Measurements from ENCODE around the gene SPPL3. TPM values are rescaled to one million over a fixed set of nuclear protein-coding genes. Genes with fewer than 3 reads are reported as not detected.

The SPPL3 gene
- polyA plus RNA-seq, 1 of the 3 experiments (the other 2 are of a cell fraction), result 18.8 TPM

- TF ChIP-seq GATA2 (CRISPR knock-in tag; IDR thresholded peaks at IDR 0.05) (no peak), JUND (IDR thresholded peaks at IDR 0.05) (no peak), FOXM1 (IDR thresholded peaks at IDR 0.05; ENCODE audit: low read depth) (no peak), CHD2 (IDR thresholded peaks at IDR 0.05; ENCODE audit: low read length, partially characterized antibody) (no peak), EZH2phosphoT487 (IDR thresholded peaks at IDR 0.05; ENCODE audit: borderline replicate concordance, low read depth) (no peak), FOXJ3 (CRISPR knock-in tag; IDR thresholded peaks at IDR 0.05) (no peak), GABPA (IDR thresholded peaks at IDR 0.05; ENCODE audit: low read depth) (no peak), ELF1 (IDR thresholded peaks at IDR 0.05) (no peak), RAD21 (IDR thresholded peaks at IDR 0.05; ENCODE audit: low read length) (no peak), MEF2A (IDR thresholded peaks at IDR 0.05; ENCODE audit: borderline replicate concordance, low read depth) (no peak), YY1 (IDR thresholded peaks at IDR 0.05; ENCODE audit: low read depth) (no peak), POLR2AphosphoS5 (IDR thresholded peaks at IDR 0.05; ENCODE audit: low read depth, low read length) (no peak), USF2 (IDR thresholded peaks at IDR 0.05; ENCODE audit: borderline replicate concordance, low read depth, low read length) (no peak)
- Histone ChIP-seq H3K9ac (no peak overlapping the region), H2AFZ (ENCODE audit: low read depth) (no peak overlapping the region), H3K4me3 (ENCODE audit: low read depth in 2 of 2, low read length in 1 of 2) (no peak overlapping the region), H3K4me2 (no peak overlapping the region), H4K20me1 (ENCODE audit: insufficient read depth) (no peaks in the 10 kb centered on the region), H3K4me1 (ENCODE audit: control insufficient read depth in 1 of 2, insufficient read depth in 2 of 2, low read depth in 1 of 2, low read length in 1 of 2) (peaks cover 5 to 36% of the 10 kb centered on the region in 2 experiments; a peak in 3 of 4 replicates), H3K79me2 (ENCODE audit: insufficient read depth) (no peaks in the 10 kb centered on the region), H3K27me3 (ENCODE audit: insufficient read depth) (no peaks in the 10 kb centered on the region), H3K9me3 (no peaks in the 10 kb centered on the region), H3K9me2 (no peaks in the 10 kb centered on the region), H3K36me3 (replicated peaks in 1 of 2; ENCODE audit: control insufficient read depth in 1 of 2, insufficient read depth in 2 of 2, low read length in 1 of 2) (peaks cover 38 to 39% of the 10 kb centered on the region in 2 experiments), H3K27ac (ENCODE audit: low read depth in 2 of 2, low read length in 1 of 2) (no peak overlapping the region), H3F3A (replicated peaks; ENCODE audit: insufficient read depth) (no peaks in the 10 kb centered on the region)
- ChIA-PET CTCF (interaction anchor here (0.8 to 1.6 kb wide), 6 partner anchors 10 to 247 kb away, joined by 3 to 8 read pairs (median 4); no protein-coding TSS in a partner anchor), POLR2A (no interaction called here)
- 75% methylated on average over 5 of the region's 5 CpGs for WGBS (ENCODE audit: low lambda C conversion rate)
- DNase-seq, result no peak
These were observed 179.4 kb downstream of the SPPL3 start for GRCh38 chr12:120724720-120725119.

GRCh38 chr12:120722784-120723183 is 181.4 kb downstream of the SPPL3 start:
- H3K27ac ChIP-seq (ENCODE audit: low read depth in 2 of 2, low read length in 1 of 2), result peak overlapping the region in 1 of 2 experiments; percentile 73; a peak in 2 of 4 replicates
- CTCF ChIA-PET, result interaction anchor here (1.3 to 3.0 kb wide), 2 partner anchors 11 to 249 kb away, joined by 6 to 11 read pairs; no protein-coding TSS in a partner anchor
- no peak overlapping the region for H2AFZ ChIP-seq (ENCODE audit: low read depth)
- H3F3A ChIP-seq (replicated peaks; ENCODE audit: insufficient read depth), result no peaks in the 10 kb centered on the region
- H3K9me3 ChIP-seq, result no peaks in the 10 kb centered on the region
- H3K36me3 ChIP-seq (replicated peaks in 1 of 2; ENCODE audit: control insufficient read depth in 1 of 2, insufficient read depth in 2 of 2, low read length in 1 of 2), result peaks cover 38 to 57% of the 10 kb centered on the region in 2 experiments
- no peak overlapping the region for H3K9ac ChIP-seq
- no peaks in the 10 kb centered on the region for H3K27me3 ChIP-seq (ENCODE audit: insufficient read depth)
- no peak overlapping the region for H3K4me2 ChIP-seq
- DNase-seq, result no peak
- no peaks in the 10 kb centered on the region for H3K9me2 ChIP-seq
- POLR2A ChIA-PET, result interaction anchor here (2.2 kb wide), 1 partner anchor 12 kb away, joined by 8 read pairs; no protein-coding TSS in a partner anchor
- H4K20me1 ChIP-seq (ENCODE audit: insufficient read depth), result no peaks in the 10 kb centered on the region
- H3K4me3 ChIP-seq (ENCODE audit: low read depth in 2 of 2, low read length in 1 of 2), result no peak overlapping the region
- WGBS (ENCODE audit: low lambda C conversion rate), result 91% methylated on average over 2 of the region's 2 CpGs
- TF ChIP-seq FOXM1 (IDR thresholded peaks at IDR 0.05; ENCODE audit: low read depth), result no peak
- TF ChIP-seq ZBTB33 (IDR thresholded peaks at IDR 0.05; ENCODE audit: borderline replicate concordance, low read depth), result no peak
- no peak for TF ChIP-seq GABPA (IDR thresholded peaks at IDR 0.05; ENCODE audit: low read depth)
- TF ChIP-seq NFIC (IDR thresholded peaks at IDR 0.05; ENCODE audit: borderline replicate concordance), result no peak
- no peak for TF ChIP-seq CHD2 (IDR thresholded peaks at IDR 0.05; ENCODE audit: low read length, partially characterized antibody)
- H3K4me1 ChIP-seq (ENCODE audit: control insufficient read depth in 1 of 2, insufficient read depth in 2 of 2, low read depth in 1 of 2, low read length in 1 of 2), result peaks cover 5 to 38% of the 10 kb centered on the region in 2 experiments; a peak in 3 of 4 replicates
- no peaks in the 10 kb centered on the region for H3K79me2 ChIP-seq (ENCODE audit: insufficient read depth)
